Measurements from ENCODE around the gene PAIP1.

DNA sequence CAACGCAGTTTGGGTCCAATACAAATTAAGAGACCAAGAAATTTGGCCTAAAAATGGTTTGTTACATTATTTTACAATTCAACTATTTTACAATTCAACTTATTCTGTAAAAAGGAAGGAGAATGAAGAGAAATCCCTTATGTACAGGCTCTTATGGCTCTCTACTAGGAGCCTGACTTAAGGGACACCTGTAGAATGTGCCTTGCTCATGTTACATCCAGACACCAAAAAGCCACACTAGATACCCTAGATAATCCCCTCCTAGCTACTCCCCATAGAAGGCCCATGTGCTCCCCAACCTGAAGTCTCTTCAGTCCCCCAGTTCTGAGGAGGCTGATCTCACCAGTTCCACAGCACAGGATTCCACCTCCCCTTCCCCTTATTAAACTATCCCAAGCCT, 32.0 kb upstream of the PAIP1 start:
- TF ChIP-seq EP300 (IDR thresholded peaks at IDR 0.05), result no peak
- TF ChIP-seq, protein P1, sequence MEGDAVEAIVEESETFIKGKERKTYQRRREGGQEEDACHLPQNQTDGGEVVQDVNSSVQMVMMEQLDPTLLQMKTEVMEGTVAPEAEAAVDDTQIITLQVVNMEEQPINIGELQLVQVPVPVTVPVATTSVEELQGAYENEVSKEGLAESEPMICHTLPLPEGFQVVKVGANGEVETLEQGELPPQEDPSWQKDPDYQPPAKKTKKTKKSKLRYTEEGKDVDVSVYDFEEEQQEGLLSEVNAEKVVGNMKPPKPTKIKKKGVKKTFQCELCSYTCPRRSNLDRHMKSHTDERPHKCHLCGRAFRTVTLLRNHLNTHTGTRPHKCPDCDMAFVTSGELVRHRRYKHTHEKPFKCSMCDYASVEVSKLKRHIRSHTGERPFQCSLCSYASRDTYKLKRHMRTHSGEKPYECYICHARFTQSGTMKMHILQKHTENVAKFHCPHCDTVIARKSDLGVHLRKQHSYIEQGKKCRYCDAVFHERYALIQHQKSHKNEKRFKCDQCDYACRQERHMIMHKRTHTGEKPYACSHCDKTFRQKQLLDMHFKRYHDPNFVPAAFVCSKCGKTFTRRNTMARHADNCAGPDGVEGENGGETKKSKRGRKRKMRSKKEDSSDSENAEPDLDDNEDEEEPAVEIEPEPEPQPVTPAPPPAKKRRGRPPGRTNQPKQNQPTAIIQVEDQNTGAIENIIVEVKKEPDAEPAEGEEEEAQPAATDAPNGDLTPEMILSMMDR (IDR thresholded peaks at IDR 0.05), result no peak

Data from tibial nerve (tissue), 4 donors.